NT2/D1 (cell line): ENCODE results near the gene LCNL1.

Experiments
- SUZ12 ChIP-seq: IDR thresholded peaks from 2 replicates; pipeline ENCODE4 v1.6.1; 2011; ENCODE audit not compliant: insufficient read length, insufficient read depth; ENCODE audit errors: extremely low read depth
- ZNF274 ChIP-seq: IDR thresholded peaks from 2 replicates; pipeline ENCODE4 v1.6.1; 2011; ENCODE audit warnings: mild to moderate bottlenecking, low read depth, low read length

- no peak for TF ChIP-seq ZNF274
- no peak for TF ChIP-seq SUZ12
Measured at GRCh38 chr9:136962163-136962562, 20.6 kb upstream of the LCNL1 start.
